Astrocyte (in vitro differentiated cells and primary cell): ENCODE results near the gene ZNF469. TPM values are rescaled to one million over a fixed set of nuclear protein-coding genes. Genes with fewer than 3 reads are reported as not detected.

Experiments used
- DNase-seq: peaks from one replicate; pipeline ENCODE4 v3.0.0-alpha.2; 2010; ENCODE audit warnings: low read depth
- FAIRE-seq: peaks from 2 replicates; lab custom pipeline; 2011; peaks lifted over from hg19 to GRCh38; lab: Jason Lieb, UNC
- H2AFZ ChIP-seq: 2 replicates; pipeline ENCODE4 v1.6.0; 2012; ENCODE audit warnings: low read depth, low read length, inconsistent platforms
- H3K27ac ChIP-seq: 2 replicates; pipeline ENCODE4 v1.5.1; 2011; ENCODE audit warnings: low read depth, low read length, inconsistent platforms
- H3K27me3 ChIP-seq: 2 replicates; pipeline ENCODE4 v1.6.0; 2011; ENCODE audit warnings: low read length, inconsistent platforms; ENCODE audit not compliant: insufficient read depth
- H3K36me3 ChIP-seq: 2 replicates; pipeline ENCODE4 v1.5.1; 2011; ENCODE audit warnings: low read length, inconsistent platforms; ENCODE audit not compliant: insufficient read depth
- H3K4me1 ChIP-seq: 2 replicates; pipeline ENCODE4 v1.5.1; 2011; ENCODE audit warnings: low read length, inconsistent platforms; ENCODE audit not compliant: insufficient read depth
- H3K4me2 ChIP-seq: 2 replicates; pipeline ENCODE4 v1.6.0; 2012; ENCODE audit warnings: low read length, inconsistent platforms
- H3K4me3 ChIP-seq: 2 replicates; pipeline ENCODE4 v1.5.1; 2011; ENCODE audit warnings: low read depth, mild to moderate bottlenecking, low read length, inconsistent platforms; ENCODE audit not compliant: insufficient read depth
- H3K79me2 ChIP-seq: 2 replicates; pipeline ENCODE4 v1.6.0; 2012; ENCODE audit warnings: mild to moderate bottlenecking, low read length, inconsistent platforms; ENCODE audit not compliant: insufficient read depth
- H3K9ac ChIP-seq: 2 replicates; pipeline ENCODE4 v1.6.0; 2012; ENCODE audit warnings: mild to moderate bottlenecking, low read length, inconsistent platforms
- H3K9me3 ChIP-seq: 2 replicates; pipeline ENCODE4 v1.5.1; 2012; ENCODE audit warnings: low read depth, mild to moderate bottlenecking, low read length, inconsistent platforms; ENCODE audit not compliant: insufficient read depth
- H4K20me1 ChIP-seq: 2 replicates; pipeline ENCODE4 v1.6.0; 2012; ENCODE audit warnings: low read length, inconsistent platforms; ENCODE audit not compliant: insufficient read depth
- H3K27ac Mint-ChIP-seq: one replicate; pipeline ENCODE4 v1.8.0; 2021; ENCODE audit warnings: mild to moderate bottlenecking, mixed read lengths; ENCODE audit not compliant: unreplicated experiment
- H3K27me3 Mint-ChIP-seq: one replicate; pipeline ENCODE4 v1.8.0; 2021; ENCODE audit warnings: low read depth, mixed read lengths; ENCODE audit not compliant: unreplicated experiment
- H3K36me3 Mint-ChIP-seq: one replicate; pipeline ENCODE4 v1.8.0; 2021; ENCODE audit warnings: low read depth, mixed read lengths; ENCODE audit not compliant: unreplicated experiment
- H3K4me1 Mint-ChIP-seq: one replicate; pipeline ENCODE4 v1.8.0; 2021; ENCODE audit warnings: low read depth, mixed read lengths; ENCODE audit not compliant: unreplicated experiment
- H3K4me3 Mint-ChIP-seq: one replicate; pipeline ENCODE4 v1.8.0; 2021; ENCODE audit warnings: mild to moderate bottlenecking, moderate library complexity, mixed read lengths; ENCODE audit not compliant: unreplicated experiment
- H3K9me3 Mint-ChIP-seq: one replicate; pipeline ENCODE4 v1.8.0; 2021; ENCODE audit warnings: mild to moderate bottlenecking, mixed read lengths; ENCODE audit not compliant: unreplicated experiment
- EZH2 ChIP-seq: IDR thresholded peaks from 2 replicates; pipeline ENCODE4 v1.6.1; 2012; ENCODE audit warnings: mild to moderate bottlenecking, low read length, inconsistent platforms; ENCODE audit not compliant: insufficient read depth
- total RNA-seq: library from RNA; stranded (reverse); gene quantifications from 2 replicates; pipeline ENCODE4 v1.2.1, GENCODE V29; 2021
- TF ChIP-seq, protein P1 (sequence below): IDR thresholded peaks from 2 replicates; pipeline ENCODE4 v1.5.1; 2011; ENCODE audit warnings: low read depth, mild to moderate bottlenecking, inconsistent platforms, low read length, moderate library complexity; ENCODE audit not compliant: insufficient read depth

The ZNF469 gene
- total RNA-seq, 1 donor from 2014 or later: 17.7 TPM

DNA sequence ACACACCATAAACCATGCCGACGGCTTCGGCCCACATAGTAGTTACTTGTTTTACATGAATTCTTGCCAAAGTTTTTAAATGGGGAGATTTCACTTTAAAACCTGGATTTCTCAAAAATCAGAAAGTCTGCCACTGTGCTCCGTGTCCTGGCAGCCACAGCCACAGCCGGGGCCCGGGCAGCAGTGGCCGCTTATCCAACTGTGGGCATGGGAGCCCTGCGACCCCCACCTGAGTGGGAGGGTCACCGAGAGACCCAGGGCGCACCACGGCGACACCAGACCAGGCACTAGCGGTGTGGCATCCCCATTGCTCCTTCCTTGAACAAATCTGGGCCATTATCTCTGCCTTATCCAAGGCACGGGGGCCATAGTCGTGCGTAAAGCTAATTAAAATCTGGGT, 30.0 kb downstream of the ZNF469 start:
- Histone ChIP-seq H2AFZ (no peak overlapping the region), H4K20me1 (peaks cover 90% of the 10 kb centered on the region), H3K27ac (no peak overlapping the region), H3K27me3 (no peaks in the 10 kb centered on the region), H3K4me1 (peaks cover 4% of the 10 kb centered on the region), H3K4me2 (no peak overlapping the region), H3K4me3 (no peak overlapping the region), H3K9me3 (no peaks in the 10 kb centered on the region), H3K79me2 (peaks cover 27% of the 10 kb centered on the region), H3K9ac (no peak overlapping the region), H3K36me3 (no peaks in the 10 kb centered on the region)
- H3K27me3 Mint-ChIP-seq: peaks cover 2% of the 10 kb centered on the region
- DNase-seq: no peak
- no peaks in the 10 kb centered on the region for H3K9me3 Mint-ChIP-seq
- H3K27ac Mint-ChIP-seq: no peak overlapping the region
- no peak for TF ChIP-seq EZH2
- TF ChIP-seq, protein P1, sequence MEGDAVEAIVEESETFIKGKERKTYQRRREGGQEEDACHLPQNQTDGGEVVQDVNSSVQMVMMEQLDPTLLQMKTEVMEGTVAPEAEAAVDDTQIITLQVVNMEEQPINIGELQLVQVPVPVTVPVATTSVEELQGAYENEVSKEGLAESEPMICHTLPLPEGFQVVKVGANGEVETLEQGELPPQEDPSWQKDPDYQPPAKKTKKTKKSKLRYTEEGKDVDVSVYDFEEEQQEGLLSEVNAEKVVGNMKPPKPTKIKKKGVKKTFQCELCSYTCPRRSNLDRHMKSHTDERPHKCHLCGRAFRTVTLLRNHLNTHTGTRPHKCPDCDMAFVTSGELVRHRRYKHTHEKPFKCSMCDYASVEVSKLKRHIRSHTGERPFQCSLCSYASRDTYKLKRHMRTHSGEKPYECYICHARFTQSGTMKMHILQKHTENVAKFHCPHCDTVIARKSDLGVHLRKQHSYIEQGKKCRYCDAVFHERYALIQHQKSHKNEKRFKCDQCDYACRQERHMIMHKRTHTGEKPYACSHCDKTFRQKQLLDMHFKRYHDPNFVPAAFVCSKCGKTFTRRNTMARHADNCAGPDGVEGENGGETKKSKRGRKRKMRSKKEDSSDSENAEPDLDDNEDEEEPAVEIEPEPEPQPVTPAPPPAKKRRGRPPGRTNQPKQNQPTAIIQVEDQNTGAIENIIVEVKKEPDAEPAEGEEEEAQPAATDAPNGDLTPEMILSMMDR: no peak
- H3K4me1 Mint-ChIP-seq: no peaks in the 10 kb centered on the region
- H3K36me3 Mint-ChIP-seq: peaks cover 14% of the 10 kb centered on the region
- no peak overlapping the region for H3K4me3 Mint-ChIP-seq
- no peak for FAIRE-seq

- Histone ChIP-seq H4K20me1 (peaks cover 91% of the 10 kb centered on the region), H3K4me3 (no peak overlapping the region), H3K36me3 (no peaks in the 10 kb centered on the region), H3K79me2 (peaks cover 26% of the 10 kb centered on the region), H3K9me3 (no peaks in the 10 kb centered on the region), H3K4me1 (peaks cover 4% of the 10 kb centered on the region), H3K9ac (no peak overlapping the region), H3K27ac (no peak overlapping the region), H2AFZ (no peak overlapping the region), H3K4me2 (no peak overlapping the region), H3K27me3 (no peaks in the 10 kb centered on the region)
- DNase-seq: no peak
- Mint-ChIP-seq H3K9me3 (no peaks in the 10 kb centered on the region), H3K4me1 (no peaks in the 10 kb centered on the region), H3K4me3 (no peak overlapping the region), H3K36me3 (peaks cover 14% of the 10 kb centered on the region), H3K27me3 (peaks cover 2% of the 10 kb centered on the region), H3K27ac (no peak overlapping the region)
- TF ChIP-seq, protein P1: no peak
- TF ChIP-seq EZH2: no peak
- FAIRE-seq: no peak
Measured at GRCh38 chr16:88413231-88413630, 30.5 kb downstream of the ZNF469 start.

GRCh38 chr16:88413631-88414030, 30.9 kb downstream of the ZNF469 start:
- no peak overlapping the region for H2AFZ ChIP-seq
- DNase-seq: no peak
- no peaks in the 10 kb centered on the region for H3K9me3 ChIP-seq
- no peaks in the 10 kb centered on the region for H3K27me3 ChIP-seq
- H3K9me3 Mint-ChIP-seq: no peaks in the 10 kb centered on the region
- no peak overlapping the region for H3K4me3 ChIP-seq
- peaks cover 2% of the 10 kb centered on the region for H3K27me3 Mint-ChIP-seq
- no peaks in the 10 kb centered on the region for H3K36me3 ChIP-seq
- no peak overlapping the region for H3K4me3 Mint-ChIP-seq
- TF ChIP-seq, protein P1: no peak
- no peak for TF ChIP-seq EZH2
- no peak overlapping the region for H3K9ac ChIP-seq
- no peak overlapping the region for H3K27ac ChIP-seq
- peaks cover 91% of the 10 kb centered on the region for H4K20me1 ChIP-seq
- no peak for FAIRE-seq
- no peaks in the 10 kb centered on the region for H3K4me1 Mint-ChIP-seq
- peaks cover under 1% of the 10 kb centered on the region for H3K4me1 ChIP-seq
- no peak overlapping the region for H3K4me2 ChIP-seq
- peaks cover 26% of the 10 kb centered on the region for H3K79me2 ChIP-seq
- peaks cover 16% of the 10 kb centered on the region for H3K36me3 Mint-ChIP-seq
- no peak overlapping the region for H3K27ac Mint-ChIP-seq
